Measurements from ENCODE around the gene GPR33.
"Not testable (repeated sequence)": the region's sequence is repeated elsewhere in the genome, so short reads cannot be mapped to it uniquely, and the experiment has no call there.

GPR33 gene

DNA sequence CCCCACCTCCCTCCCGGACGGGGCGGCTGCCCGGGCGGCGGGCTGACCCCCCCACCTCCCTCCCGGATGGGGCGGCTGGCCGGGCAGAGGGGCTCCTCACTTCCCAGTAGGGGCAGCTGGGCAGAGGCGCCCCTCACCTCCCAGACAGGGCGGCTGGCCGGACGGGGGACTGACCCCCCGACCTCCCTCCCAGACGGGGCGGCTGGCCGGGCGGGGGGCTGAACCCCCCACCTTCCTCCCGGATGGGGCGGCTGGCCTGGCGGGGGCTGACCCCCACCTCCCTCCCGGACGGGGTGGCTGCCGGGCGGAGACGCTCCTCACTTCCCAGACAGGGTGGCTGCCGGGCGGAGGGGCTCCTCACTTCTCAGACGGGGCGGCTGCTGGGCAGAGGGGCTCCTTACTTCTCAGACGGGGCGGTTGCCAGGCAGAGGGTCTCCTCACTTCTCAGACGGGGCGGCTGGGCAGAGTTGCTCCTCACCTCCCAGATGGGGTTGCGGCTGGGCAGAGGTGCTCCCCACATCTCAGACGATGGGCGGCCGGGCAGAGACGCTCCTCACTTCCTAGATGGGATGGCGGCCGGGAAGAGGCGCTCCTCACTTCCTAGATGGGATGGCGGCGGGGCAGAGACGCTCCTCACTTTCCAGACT is 50.7 kb downstream of the GPR33 start:
- not testable (repeated sequence) for H3K9ac ChIP-seq (ENCODE audit: low read depth, low read length); H3K36me3 ChIP-seq (ENCODE audit: control insufficient read depth, insufficient read depth, low read length); H3K27ac ChIP-seq (ENCODE audit: low read depth, low read length); H3K4me3 ChIP-seq (ENCODE audit: low read depth, low read length); H3K4me1 ChIP-seq (ENCODE audit: control insufficient read depth, insufficient read depth, low read length); H3K27me3 ChIP-seq (ENCODE audit: control insufficient read depth, insufficient read depth, low read length)
- peaks cover 11% of the 10 kb centered on the region for H3K9me3 ChIP-seq (ENCODE audit: control insufficient read depth, insufficient read depth, low read length)

DNA sequence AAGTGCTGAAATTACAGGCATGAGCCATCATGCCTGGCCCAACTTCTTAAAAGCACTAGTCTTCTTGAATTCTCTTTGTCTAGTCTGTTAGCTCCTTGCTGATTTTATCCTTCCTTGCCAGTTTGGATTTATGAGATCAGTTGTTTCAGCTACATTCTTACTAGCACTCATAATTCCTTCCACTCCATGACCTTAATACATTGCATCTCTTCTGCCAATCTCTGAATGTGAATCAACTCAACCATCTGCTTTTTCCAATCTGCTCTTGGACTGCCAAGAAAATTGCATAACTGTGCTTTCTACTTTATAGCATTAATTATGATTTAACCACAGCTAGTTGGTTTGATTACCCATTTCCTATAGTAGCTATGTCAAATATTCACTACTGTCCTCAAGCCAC is 52.6 kb downstream of the GPR33 start:
- peaks cover 11% of the 10 kb centered on the region for H3K9me3 ChIP-seq (ENCODE audit: control insufficient read depth, insufficient read depth, low read length)
- H3K27ac ChIP-seq (ENCODE audit: low read depth, low read length) = no peak overlapping the region
- H3K36me3 ChIP-seq (ENCODE audit: control insufficient read depth, insufficient read depth, low read length) = no peaks in the 10 kb centered on the region
- H3K4me1 ChIP-seq (ENCODE audit: control insufficient read depth, insufficient read depth, low read length) = no peaks in the 10 kb centered on the region
- H3K9ac ChIP-seq (ENCODE audit: low read depth, low read length) = no peak overlapping the region
- no peak overlapping the region for H3K4me3 ChIP-seq (ENCODE audit: low read depth, low read length)
- H3K27me3 ChIP-seq (ENCODE audit: control insufficient read depth, insufficient read depth, low read length) = no peaks in the 10 kb centered on the region
